Measurements from ENCODE around the gene CDCP2.

Gene CDCP2

DNA sequence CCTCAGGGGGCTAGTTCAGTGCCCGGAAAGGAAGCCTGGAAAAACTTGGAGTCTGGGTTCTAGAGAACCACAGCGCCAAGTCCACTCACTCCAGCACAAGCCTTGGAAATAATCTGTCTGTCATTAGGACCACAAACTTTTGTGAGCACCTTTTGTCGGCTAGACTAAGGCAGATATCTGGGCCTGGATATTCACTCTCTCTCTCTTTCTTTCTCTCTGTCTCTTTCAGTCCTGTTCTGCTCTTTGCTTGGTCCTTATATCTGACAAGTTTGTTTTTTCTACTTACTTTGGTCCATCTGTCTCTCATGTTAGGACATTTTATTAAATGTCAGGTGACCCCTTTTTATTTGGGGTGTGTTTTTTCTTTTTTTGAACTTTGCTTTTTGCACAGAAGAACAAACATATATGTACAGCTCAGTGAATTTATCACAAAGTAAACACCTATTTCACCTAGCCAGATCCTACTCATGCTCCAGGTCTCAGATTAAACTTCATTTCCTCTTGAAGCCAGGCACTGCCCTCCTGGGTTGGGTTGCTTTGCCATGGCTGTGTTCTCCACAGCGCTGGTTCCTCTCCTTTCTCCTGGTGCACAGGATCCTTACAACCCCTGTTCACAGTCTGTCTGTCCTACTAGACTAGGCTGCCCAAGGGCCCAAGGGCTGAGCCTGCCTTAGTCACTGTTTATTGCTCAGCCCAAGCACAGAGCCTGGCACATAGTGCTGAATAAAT lies 58.6 kb downstream of the CDCP2 start:
- no peak for DNase-seq (ENCODE audit: low read depth in 2 of 2)

DNA sequence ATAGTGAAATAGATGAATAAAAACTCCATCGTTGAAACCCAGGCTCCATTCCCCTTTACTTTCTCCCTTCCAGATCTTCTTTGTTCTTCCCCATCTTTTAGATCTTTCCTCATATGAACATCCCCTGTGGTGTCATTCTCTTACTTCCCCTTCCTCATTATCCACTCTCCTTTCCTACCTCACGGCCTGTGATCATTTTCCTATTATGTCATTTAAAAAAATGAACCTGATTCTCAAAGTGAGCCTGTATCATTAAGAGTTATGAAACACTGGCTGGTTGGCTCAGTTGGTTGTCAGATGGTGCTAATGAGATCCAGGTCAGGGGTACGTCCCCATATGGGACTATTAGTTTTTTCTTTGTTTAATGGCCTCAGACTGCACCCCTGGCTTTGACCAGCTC lies 61.1 kb downstream of the CDCP2 start:
- DNase-seq (ENCODE audit: low read depth in 2 of 2): no peak

DNA sequence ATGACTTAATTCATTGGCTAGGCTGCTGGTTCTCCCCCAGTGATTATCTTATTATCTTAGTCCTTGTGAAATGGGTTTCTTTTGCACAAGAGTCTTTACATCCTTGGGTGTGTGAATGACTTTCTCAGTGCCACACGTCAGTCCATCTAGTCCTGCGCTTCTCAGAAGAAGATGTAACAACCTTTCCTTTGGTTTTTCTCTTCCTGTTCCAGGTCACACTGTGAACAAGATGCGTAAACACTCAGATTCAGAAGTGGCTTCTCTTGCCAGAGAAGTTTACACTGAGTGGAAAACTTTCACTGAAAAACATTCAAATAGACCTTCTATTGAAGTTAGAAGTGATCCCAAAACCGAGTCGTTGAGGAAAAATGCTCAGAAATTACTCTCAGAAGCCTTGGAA lies 64.4 kb downstream of the CDCP2 start:
- DNase-seq (ENCODE audit: low read depth in 2 of 2): no peak

DNA sequence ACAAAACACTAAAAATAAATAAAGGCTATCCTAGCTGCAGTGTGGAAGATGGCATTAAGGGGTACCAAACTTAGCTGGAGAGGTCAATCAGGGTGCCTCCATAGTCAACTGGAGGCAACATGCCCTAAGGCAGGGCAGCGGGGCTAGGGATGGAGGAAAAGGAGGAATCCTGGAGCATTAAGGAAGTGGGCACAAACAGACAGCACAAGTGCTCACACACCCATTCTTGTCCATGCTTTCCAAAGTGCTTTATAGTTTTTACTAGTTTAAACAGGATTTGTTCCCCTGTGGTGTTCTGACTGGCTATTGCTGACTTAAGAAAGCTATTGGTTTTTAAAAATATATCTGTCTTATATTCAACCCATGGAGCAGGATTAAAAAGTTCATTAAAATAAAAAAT lies 66.0 kb downstream of the CDCP2 start:
- no peak for DNase-seq (ENCODE audit: low read depth in 2 of 2)

DNA sequence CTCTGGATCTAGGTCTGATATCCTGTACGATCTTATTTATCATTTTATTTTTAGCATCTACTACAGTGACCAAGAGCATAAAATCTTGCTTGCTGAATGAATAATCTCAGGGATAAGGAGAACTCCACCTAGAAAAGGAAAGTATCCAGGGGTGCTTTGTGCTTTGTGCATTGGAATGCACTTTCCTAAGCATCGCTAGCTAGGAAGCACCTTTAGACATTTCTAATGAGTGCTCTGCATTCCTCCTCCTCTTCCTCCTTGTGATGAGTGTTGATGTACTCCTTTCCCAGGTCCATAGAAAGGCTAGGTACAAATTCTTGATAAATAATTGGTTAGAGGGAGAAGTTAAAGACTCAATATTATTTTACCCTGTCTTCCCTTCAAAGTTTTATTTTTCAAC lies 68.0 kb downstream of the CDCP2 start:
- no peak for DNase-seq (ENCODE audit: low read depth in 2 of 2)
